ENCODE data around the gene CEMIP2. TPM values are rescaled to one million over a fixed set of nuclear protein-coding genes. Genes with fewer than 3 reads are reported as not detected.

The CEMIP2 gene
- total and polyA plus RNA-seq, 2 donors (not counting 1 experiment from before 2014, with no cell fraction given): 35.1 to 45.6 TPM

- DNase-seq (ENCODE audit: low read depth in 2 of 2): peak in 1 of 2 donors; percentile 90
- Histone ChIP-seq H3K79me2 (ENCODE audit: control insufficient read depth, insufficient read depth, low read length) (no peaks in the 10 kb centered on the region), H4K20me1 (ENCODE audit: control insufficient read depth, extremely low read depth, insufficient read depth, low read length) (no peaks in the 10 kb centered on the region), H3K36me3 (ENCODE audit: control insufficient read depth, insufficient read depth, low read length) (no peaks in the 10 kb centered on the region), H3K4me3 (replicated peaks in 1 of 4; ENCODE audit: control extremely low read depth in 1 of 4, insufficient read depth in 1 of 4, low read depth in 3 of 4, low read length in 4 of 4) (no peak overlapping the region), H3K9me3 (ENCODE audit: control insufficient read depth, insufficient read depth, low read depth, low read length) (no peaks in the 10 kb centered on the region), H3K27me3 (ENCODE audit: control insufficient read depth, insufficient read depth, low read length) (no peaks in the 10 kb centered on the region), H3K4me2 (ENCODE audit: extremely low read depth, insufficient read depth, low read length) (no peak overlapping the region), H3K27ac (ENCODE audit: insufficient read depth, low read length) (no peak overlapping the region), H3K9ac (ENCODE audit: insufficient read depth, low read length) (no peak overlapping the region), H2AFZ (ENCODE audit: low read length) (no peak overlapping the region), H3K4me1 (ENCODE audit: control insufficient read depth, extremely low read depth, insufficient read depth, low read length) (no peaks in the 10 kb centered on the region)
- TF ChIP-seq CTCF (conservative IDR thresholded peaks at IDR 0.05 in 1 of 2, IDR thresholded peaks at IDR 0.05 in 1 of 2; ENCODE audit: low read depth in 1 of 2, low read length in 2 of 2) (no peak), EZH2 (IDR thresholded peaks at IDR 0.05; ENCODE audit: low read length, missing control alignments) (no peak)
Measured at GRCh38 chr9:71793386-71794105, 25.2 kb upstream of the CEMIP2 start.

- H3K4me3 ChIP-seq (replicated peaks in 1 of 4; ENCODE audit: control extremely low read depth in 1 of 4, insufficient read depth in 1 of 4, low read depth in 3 of 4, low read length in 4 of 4): no peak overlapping the region
- peak in 1 of 2 donors; percentile 62 for DNase-seq (ENCODE audit: low read depth in 2 of 2)
- TF ChIP-seq EZH2 (IDR thresholded peaks at IDR 0.05; ENCODE audit: low read length, missing control alignments) (no peak), CTCF (conservative IDR thresholded peaks at IDR 0.05 in 1 of 2, IDR thresholded peaks at IDR 0.05 in 1 of 2; ENCODE audit: low read depth in 1 of 2, low read length in 2 of 2) (no peak)
- H3K36me3 ChIP-seq (ENCODE audit: control insufficient read depth, insufficient read depth, low read length): no peaks in the 10 kb centered on the region
- no peaks in the 10 kb centered on the region for H4K20me1 ChIP-seq (ENCODE audit: control insufficient read depth, extremely low read depth, insufficient read depth, low read length)
- no peak overlapping the region for H3K27ac ChIP-seq (ENCODE audit: insufficient read depth, low read length)
- H2AFZ ChIP-seq (ENCODE audit: low read length): no peak overlapping the region
- H3K4me1 ChIP-seq (ENCODE audit: control insufficient read depth, extremely low read depth, insufficient read depth, low read length): no peaks in the 10 kb centered on the region
- no peaks in the 10 kb centered on the region for H3K79me2 ChIP-seq (ENCODE audit: control insufficient read depth, insufficient read depth, low read length)
- no peak overlapping the region for H3K9ac ChIP-seq (ENCODE audit: insufficient read depth, low read length)
- H3K9me3 ChIP-seq (ENCODE audit: control insufficient read depth, insufficient read depth, low read depth, low read length): no peaks in the 10 kb centered on the region
- no peaks in the 10 kb centered on the region for H3K27me3 ChIP-seq (ENCODE audit: control insufficient read depth, insufficient read depth, low read length)
- H3K4me2 ChIP-seq (ENCODE audit: extremely low read depth, insufficient read depth, low read length): no peak overlapping the region
Measured at GRCh38 chr9:71791875-71792274, 23.6 kb upstream of the CEMIP2 start.

- Histone ChIP-seq H3K79me2 (ENCODE audit: control insufficient read depth, insufficient read depth, low read length) (no peaks in the 10 kb centered on the region), H3K27me3 (ENCODE audit: control insufficient read depth, insufficient read depth, low read length) (no peaks in the 10 kb centered on the region), H3K9me3 (ENCODE audit: control insufficient read depth, insufficient read depth, low read depth, low read length) (no peaks in the 10 kb centered on the region), H3K4me1 (ENCODE audit: control insufficient read depth, extremely low read depth, insufficient read depth, low read length) (no peaks in the 10 kb centered on the region), H3K27ac (ENCODE audit: insufficient read depth, low read length) (no peak overlapping the region), H3K4me3 (replicated peaks in 1 of 4; ENCODE audit: control extremely low read depth in 1 of 4, insufficient read depth in 1 of 4, low read depth in 3 of 4, low read length in 4 of 4) (no peak overlapping the region), H2AFZ (ENCODE audit: low read length) (no peak overlapping the region), H3K36me3 (ENCODE audit: control insufficient read depth, insufficient read depth, low read length) (no peaks in the 10 kb centered on the region), H3K4me2 (ENCODE audit: extremely low read depth, insufficient read depth, low read length) (no peak overlapping the region), H3K9ac (ENCODE audit: insufficient read depth, low read length) (no peak overlapping the region), H4K20me1 (ENCODE audit: control insufficient read depth, extremely low read depth, insufficient read depth, low read length) (no peaks in the 10 kb centered on the region)
- DNase-seq (ENCODE audit: low read depth in 2 of 2): peak in 1 of 2 donors; percentile 15
- TF ChIP-seq CTCF (conservative IDR thresholded peaks at IDR 0.05 in 1 of 2, IDR thresholded peaks at IDR 0.05 in 1 of 2; ENCODE audit: low read depth in 1 of 2, low read length in 2 of 2) (no peak), EZH2 (IDR thresholded peaks at IDR 0.05; ENCODE audit: low read length, missing control alignments) (no peak)
Measured at GRCh38 chr9:71790296-71790695, 22.0 kb upstream of the CEMIP2 start.

Measured in fibroblast of lung (primary cell).